RCC 7860 (cell line): ENCODE results near the gene ANP32A.
"Not testable (repeated sequence)": the region's sequence is repeated elsewhere in the genome, so short reads cannot be mapped to it uniquely, and the experiment has no call there.

Experiments used
- DNase-seq: peaks from one replicate; pipeline ENCODE4 v3.0.0-alpha.2; 2015; ENCODE audit warnings: low spot score
- FAIRE-seq: peaks from 2 replicates; lab custom pipeline; 2012; peaks lifted over from hg19 to GRCh38; lab: Jason Lieb, UNC

Gene ANP32A

GRCh38 chr15:68759982-68760579 is 60.6 kb downstream of the ANP32A start:
- FAIRE-seq, DNase-seq: not testable (repeated sequence)

- FAIRE-seq: no peak
- DNase-seq: no peak
These were observed 65.0 kb downstream of the ANP32A start for GRCh38 chr15:68755731-68756130.

- FAIRE-seq (no peak), DNase-seq (no peak)
These were observed 69.1 kb downstream of the ANP32A start for GRCh38 chr15:68751622-68752021.

DNA sequence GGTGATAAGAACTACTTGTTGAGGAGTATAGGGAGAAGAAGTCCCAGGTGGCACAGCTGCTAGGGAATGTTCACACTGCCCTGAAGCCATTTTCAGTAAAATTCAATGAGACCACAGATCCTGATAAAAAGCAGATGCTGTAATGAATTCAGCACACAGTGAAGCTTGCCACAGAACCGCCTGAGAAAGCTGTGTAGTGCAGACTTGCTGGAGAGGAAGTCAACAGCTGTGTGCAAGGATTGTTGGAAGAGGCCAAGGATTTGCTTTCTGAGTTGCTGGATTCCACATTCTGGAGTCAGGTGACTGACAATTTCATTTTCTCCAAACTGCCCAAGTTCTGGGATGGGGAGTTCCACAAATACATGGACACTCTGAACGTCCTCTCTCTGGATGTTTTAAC is 70.9 kb downstream of the ANP32A start:
- FAIRE-seq (no peak), DNase-seq (no peak)

DNA sequence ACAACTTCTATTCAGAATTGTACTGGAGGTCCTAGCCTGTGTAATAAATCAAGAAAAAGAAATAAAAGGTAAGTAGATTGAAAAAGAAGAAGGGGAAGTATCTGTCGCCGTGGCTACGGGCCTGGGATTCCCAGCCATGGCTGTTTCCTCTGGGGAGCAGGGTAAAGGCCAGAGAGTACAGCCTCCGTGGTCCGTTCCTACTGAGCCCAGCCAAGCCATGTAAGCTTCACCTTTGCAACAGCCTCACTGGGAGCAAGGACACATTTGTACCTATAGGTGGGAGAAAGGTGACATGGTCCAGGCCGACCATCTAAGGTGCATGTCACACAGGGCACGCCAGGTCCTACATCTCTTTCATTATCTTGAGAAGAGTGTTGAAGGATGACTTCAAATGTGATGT is 71.3 kb downstream of the ANP32A start:
- FAIRE-seq (no peak), DNase-seq (no peak)

DNA sequence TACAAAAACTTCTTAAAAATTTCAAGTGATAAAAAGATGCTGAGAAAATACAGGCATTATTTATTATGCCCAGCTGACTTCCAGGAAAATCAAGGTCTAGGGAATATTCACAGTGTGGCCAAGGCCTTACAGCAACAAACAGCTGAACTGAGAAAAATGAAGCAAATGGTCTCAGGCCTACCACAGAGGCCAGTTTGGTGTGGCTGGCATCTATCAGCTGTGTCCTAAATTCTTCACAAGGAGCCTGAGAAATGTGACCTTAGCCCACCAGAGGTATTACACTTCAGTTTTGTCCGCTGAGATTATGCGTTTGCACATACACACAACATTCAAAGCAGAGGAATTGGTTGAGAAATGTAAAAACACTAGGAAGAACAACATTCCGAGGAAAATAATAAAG is 77.4 kb downstream of the ANP32A start:
- DNase-seq (no peak), FAIRE-seq (no peak)

GRCh38 chr15:68739390-68740080 is 81.2 kb downstream of the ANP32A start:
- FAIRE-seq (no peak), DNase-seq (no peak)

DNA sequence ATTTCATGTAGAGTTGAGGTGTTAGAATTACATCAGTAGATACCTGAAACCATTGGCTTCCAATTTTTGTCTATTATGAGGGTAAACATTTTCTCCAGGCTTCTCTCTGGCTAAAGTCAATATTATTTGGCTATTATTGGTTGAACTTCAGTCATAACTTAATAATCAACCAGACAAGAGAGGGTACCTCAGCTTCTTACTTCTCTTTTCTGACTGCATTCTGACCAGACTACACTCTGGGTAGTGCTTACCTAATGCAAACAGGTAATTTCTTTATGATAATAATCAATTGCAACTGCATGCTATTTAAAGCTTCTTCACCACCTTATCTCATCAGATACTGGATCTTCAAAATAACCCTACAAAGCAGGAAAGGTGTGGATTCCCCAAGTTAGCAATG is 85.1 kb downstream of the ANP32A start:
- DNase-seq (no peak), FAIRE-seq (no peak)

DNA sequence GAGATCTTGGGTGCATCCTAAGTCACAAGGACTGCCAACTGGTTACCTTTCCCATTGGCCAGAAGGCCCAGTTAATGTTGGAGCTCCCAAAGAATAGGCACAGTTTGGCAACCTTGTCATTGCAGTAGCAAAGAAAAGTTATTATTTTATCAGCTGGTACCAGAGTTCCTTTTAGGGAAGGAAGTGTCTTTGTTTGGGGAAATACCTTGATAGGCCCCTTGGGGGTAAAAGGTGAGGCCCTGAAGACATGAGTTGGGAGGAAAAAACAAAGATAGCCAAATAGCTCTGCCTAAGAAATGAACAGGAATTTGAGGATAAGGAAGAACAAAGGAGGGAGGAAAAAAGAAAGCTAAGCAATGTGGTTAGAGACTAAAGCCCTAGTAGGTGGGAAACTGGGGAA is 85.8 kb downstream of the ANP32A start:
- DNase-seq (no peak), FAIRE-seq (no peak)

- FAIRE-seq (no peak), DNase-seq (no peak)
These were observed 86.3 kb downstream of the ANP32A start for GRCh38 chr15:68734352-68734751.

DNA sequence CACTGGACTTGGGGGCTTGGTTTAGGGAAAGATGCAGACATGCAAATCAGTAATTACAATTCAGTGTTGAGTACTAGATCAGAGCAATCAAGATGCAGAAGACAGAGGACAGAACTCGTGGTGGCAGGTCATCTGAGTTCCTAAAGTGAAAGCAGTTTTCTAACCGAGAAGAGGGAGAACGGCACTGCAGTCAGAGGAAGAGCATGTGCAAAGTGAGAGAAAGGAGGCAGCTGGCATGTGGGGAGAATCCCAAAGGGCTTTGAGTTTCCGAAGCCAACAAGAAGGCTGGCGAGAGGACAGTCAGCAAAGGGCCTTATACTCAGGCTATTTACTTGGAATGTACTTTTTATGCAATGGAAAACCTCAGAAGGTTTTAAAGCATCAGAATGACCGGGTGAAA is 87.0 kb downstream of the ANP32A start:
- no peak for DNase-seq
- no peak for FAIRE-seq

DNA sequence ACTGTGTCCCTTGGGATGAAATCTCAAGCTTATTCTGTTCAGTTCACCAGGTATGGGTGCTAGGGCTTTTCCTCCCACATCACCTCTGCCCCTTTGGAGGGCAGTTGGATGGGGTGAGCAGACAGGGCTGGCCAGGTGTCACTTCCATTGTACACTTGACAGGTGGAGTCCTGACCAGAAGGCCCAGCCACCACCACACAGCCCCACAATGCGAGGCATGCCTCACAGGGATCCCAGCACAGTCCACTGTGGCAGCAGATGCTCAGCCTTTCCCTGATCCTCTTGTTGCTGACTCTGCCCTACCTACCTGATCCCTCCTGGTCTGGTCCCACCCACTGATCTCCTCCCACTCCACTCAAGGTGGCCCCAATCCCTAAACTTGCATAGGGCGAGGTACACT is 88.2 kb downstream of the ANP32A start:
- FAIRE-seq (no peak), DNase-seq (no peak)

GRCh38 chr15:68730976-68731897 is 89.5 kb downstream of the ANP32A start:
- FAIRE-seq (no peak), DNase-seq (no peak)

GRCh38 chr15:68730471-68730919 is 90.2 kb downstream of the ANP32A start:
- no peak for FAIRE-seq
- DNase-seq: no peak

GRCh38 chr15:68729789-68730411 is 90.8 kb downstream of the ANP32A start:
- FAIRE-seq (no peak), DNase-seq (peak; percentile 44)
